ENCODE data around the gene LSAMP. TPM values are rescaled to one million over a fixed set of nuclear protein-coding genes. Genes with fewer than 3 reads are reported as not detected.

LSAMP gene
- total and polyA plus RNA-seq, 2 of the 8 experiments (the other 6 are each of a cell fraction or from before 2014, with no cell fraction given): 1.8 to 5.7 TPM

DNA sequence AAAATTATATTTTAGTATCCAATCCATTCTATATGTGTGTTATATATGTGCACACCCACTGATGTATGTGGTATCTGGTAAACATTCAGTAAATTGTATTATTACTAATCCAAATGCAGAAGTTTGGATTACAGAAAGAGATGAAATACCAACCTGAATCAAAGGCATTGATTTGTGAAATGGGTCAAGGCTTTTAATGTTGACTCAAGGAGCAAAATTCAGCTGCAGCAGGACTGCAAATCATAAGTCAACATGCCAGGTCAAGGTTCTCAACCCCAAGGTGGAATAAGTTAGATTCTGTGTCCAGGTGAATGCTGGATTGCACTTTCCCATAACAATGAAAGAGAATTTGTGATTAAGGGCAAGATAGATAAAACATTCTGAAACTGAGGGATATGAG lies 631.3 kb downstream of the LSAMP start:
- FAIRE-seq (no peak), DNase-seq (ENCODE audit: low read depth in 1 of 2, low spot score in 2 of 2) (no peak)
- no peak overlapping the region for H3K4me2 ChIP-seq (ENCODE audit: insufficient read depth in 1 of 2, low read depth in 2 of 2, low read length in 2 of 2)
- no peak overlapping the region for H2BK20ac ChIP-seq (ENCODE audit: low read length)
- no peak overlapping the region for H3K9ac ChIP-seq (replicated peaks in 1 of 4; ENCODE audit: extremely low read depth in 1 of 4, low read depth in 3 of 4, low read length in 3 of 4)
- no peak overlapping the region for H2BK5ac ChIP-seq (ENCODE audit: low read depth, low read length)
- H3K14ac ChIP-seq (ENCODE audit: insufficient read length): no peak overlapping the region
- H2BK120ac ChIP-seq (replicated peaks; ENCODE audit: low read depth, low read length): no peak overlapping the region
- no peaks in the 10 kb centered on the region for H3K23me2 ChIP-seq (ENCODE audit: low read depth, low read length)
- no peaks in the 10 kb centered on the region; a peak in 1 of 8 replicates for H3K36me3 ChIP-seq (ENCODE audit: control insufficient read depth in 2 of 4, insufficient read depth in 4 of 4, low read length in 3 of 4)
- ChIA-PET POLR2A (ENCODE audit: partially characterized antibody) (no interaction called here), CTCF (ENCODE audit: partially characterized antibody) (interaction anchor here (0.6 to 3.0 kb wide), 8 partner anchors 11 to 596 kb away, joined by 3 to 26 read pairs (median 4); no protein-coding TSS in a partner anchor)
- no peaks in the 10 kb centered on the region for H4K20me1 ChIP-seq (replicated peaks in 1 of 2; ENCODE audit: control insufficient read depth in 1 of 2, insufficient read depth in 2 of 2, low read length in 2 of 2)
- no peak overlapping the region for H4K91ac ChIP-seq (replicated peaks; ENCODE audit: insufficient read length, low read length)
- H3K4me3 ChIP-seq (ENCODE audit: extremely low read depth in 1 of 4, insufficient read depth in 2 of 4, low read depth in 3 of 4, low read length in 4 of 4): no peak overlapping the region
- peaks cover 0 to 5% (median 0%) of the 10 kb centered on the region in 4 experiments; a peak in 1 of 7 replicates for H3K4me1 ChIP-seq (replicated peaks in 1 of 4; ENCODE audit: control insufficient read depth in 3 of 4, insufficient read depth in 4 of 4, low read length in 3 of 4)
- no peak overlapping the region for H4K8ac ChIP-seq (ENCODE audit: extremely low read depth, insufficient read depth, low read length)
- no peaks in the 10 kb centered on the region for H3K9me3 ChIP-seq (ENCODE audit: insufficient read depth in 2 of 2, low read depth in 1 of 2, low read length in 1 of 2)
- TF ChIP-seq BRCA1 (IDR thresholded peaks at IDR 0.05; ENCODE audit: low read depth, low read length) (no peak), CBX8 (IDR thresholded peaks at IDR 0.05; ENCODE audit: borderline replicate concordance, low read depth, low read length) (no peak), MAX (IDR thresholded peaks at IDR 0.05) (no peak), SRF (IDR thresholded peaks at IDR 0.05; ENCODE audit: low read depth, low read length) (no peak), CTBP2 (IDR thresholded peaks at IDR 0.05; ENCODE audit: borderline replicate concordance, insufficient read depth, insufficient read length, low read length) (no peak), TBP (IDR thresholded peaks at IDR 0.05; ENCODE audit: low read depth, low read length) (no peak), EZH2 (IDR thresholded peaks at IDR 0.05; ENCODE audit: low read depth, low read length, severe bottlenecking) (no peak), POLR2A (IDR thresholded peaks at IDR 0.05; ENCODE audit: control extremely low read depth in 1 of 2, low read depth in 2 of 2, low read length in 2 of 2) (no peak), GTF2F1 (IDR thresholded peaks at IDR 0.05; ENCODE audit: borderline replicate concordance, low read depth, low read length) (no peak)
- no peak overlapping the region for H3K23ac ChIP-seq (ENCODE audit: insufficient read length)
- H3K27ac ChIP-seq (ENCODE audit: low read depth, low read length): no peak overlapping the region
- H3K27me3 ChIP-seq (replicated peaks in 1 of 4; ENCODE audit: control insufficient read depth in 3 of 4, extremely low read depth in 1 of 4, insufficient read depth in 3 of 4, low read length in 3 of 4): no peaks in the 10 kb centered on the region
- H2AFZ ChIP-seq (ENCODE audit: low read length): no peak overlapping the region
- no peaks in the 10 kb centered on the region for H3K79me2 ChIP-seq (ENCODE audit: control insufficient read depth in 1 of 2, insufficient read depth in 2 of 2, low read length in 2 of 2)
- no peak overlapping the region for H2AK5ac ChIP-seq (ENCODE audit: low read depth, low read length)
- no peak overlapping the region for H3K4ac ChIP-seq (replicated peaks; ENCODE audit: insufficient read length, low read depth, low read length)
- H3K79me1 ChIP-seq (ENCODE audit: low read depth, low read length): no peaks in the 10 kb centered on the region
- no peak overlapping the region for H2BK12ac ChIP-seq (ENCODE audit: low read depth, low read length)
- no peak overlapping the region for H4K5ac ChIP-seq (ENCODE audit: insufficient read length, low read depth, low read length)
- H2BK15ac ChIP-seq (ENCODE audit: low read length): no peak overlapping the region
- no peak overlapping the region for H3K56ac ChIP-seq (replicated peaks; ENCODE audit: insufficient read length, low read depth, low read length)
- no peak overlapping the region for H3K18ac ChIP-seq (ENCODE audit: extremely low read depth, low read length)

Data from H1 (cell line).